IMR-90 (cell line): Measurements from ENCODE around the gene HYDIN. TPM values are rescaled to one million over a fixed set of nuclear protein-coding genes. Genes with fewer than 3 reads are reported as not detected.

ENCODE experiments used
- ATAC-seq: fragments of 200-7000 bp; cut with Tn5 transposase; 2 replicates; pipeline ENCODE4 v1.9.1; 2020; ENCODE audit warnings: low read depth, mild to moderate bottlenecking, moderate library complexity
- BruUV-seq: library from RNA; stranded (reverse); fragments of 400-500 nt; replicated peaks from 2 replicates; lab custom pipeline; 2021; lab: Mats Ljungman, UMichigan
- CTCF ChIA-PET: fragments of 300-600 bp; formaldehyde crosslinking; extraction: SDS; loops from one replicate; lab custom pipeline; 2021; ENCODE audit warnings: antibody characterized with exemption; lab: Yijun Ruan, JAX
- POLR2A ChIA-PET: fragments of 300-600 bp; sonication (Branson Sonifier 250); formaldehyde crosslinking; loops from one replicate; lab custom pipeline; 2022; ENCODE audit warnings: antibody characterized with exemption; ENCODE audit not compliant: unreplicated experiment; lab: Charles Lee
- DNase-seq: peaks from one replicate; pipeline ENCODE4 v3.0.0; 2013
- H2AFZ ChIP-seq: replicated peaks from 2 replicates; pipeline ENCODE3; 2013; ENCODE audit warnings: low read length, mild to moderate bottlenecking; ENCODE audit not compliant: poor library complexity
- H2AK5ac ChIP-seq: 2 replicates; pipeline ENCODE4 v1.6.1; 2013; ENCODE audit warnings: low read depth, low read length, inconsistent platforms
- H2AK9ac ChIP-seq: replicated peaks from 2 replicates; pipeline ENCODE3; 2013; ENCODE audit warnings: mild to moderate bottlenecking, low read depth, low read length, moderate library complexity; ENCODE audit not compliant: poor library complexity
- H2BK120ac ChIP-seq: 2 replicates; pipeline ENCODE4 v1.6.1; 2013; ENCODE audit warnings: low read depth, low read length, inconsistent platforms
- H2BK15ac ChIP-seq: 3 replicates; pipeline ENCODE4 v1.6.1; 2013; ENCODE audit warnings: low read depth, low read length, inconsistent platforms
- H2BK20ac ChIP-seq: 2 replicates; pipeline ENCODE4 v1.6.1; 2013; ENCODE audit warnings: low read depth, mild to moderate bottlenecking, inconsistent platforms, low read length, moderate library complexity
- H2BK5ac ChIP-seq: 2 replicates; pipeline ENCODE4 v1.6.1; 2013; ENCODE audit warnings: mild to moderate bottlenecking, low read depth, low read length, inconsistent platforms; ENCODE audit not compliant: poor library complexity, severe bottlenecking
- H3K14ac ChIP-seq: replicated peaks from 2 replicates; pipeline ENCODE4 v1.6.1; 2013; ENCODE audit warnings: low read depth, low read length, inconsistent platforms
- H3K18ac ChIP-seq: 2 replicates; pipeline ENCODE4 v1.6.1; 2013; ENCODE audit warnings: low read depth, low read length, control low read depth
- H3K23ac ChIP-seq: 2 replicates; pipeline ENCODE4 v1.6.1; 2013; ENCODE audit warnings: low read depth, low read length, inconsistent platforms
- H3K27ac ChIP-seq: 2 replicates; pipeline ENCODE4 v1.5.1; 2013; ENCODE audit warnings: mild to moderate bottlenecking, control low read depth, low read length; ENCODE audit not compliant: insufficient read depth
- H3K27me3 ChIP-seq: 2 replicates; pipeline ENCODE4 v1.6.1; 2013; ENCODE audit warnings: low read length; ENCODE audit not compliant: control insufficient read depth, insufficient read depth
- H3K36me3 ChIP-seq: 2 replicates; pipeline ENCODE4 v1.6.1; 2013; ENCODE audit warnings: low read length, mixed read lengths; ENCODE audit not compliant: control insufficient read depth, insufficient read depth
- H3K4ac ChIP-seq: 2 replicates; pipeline ENCODE4 v1.6.1; 2013; ENCODE audit warnings: low read depth, low read length, inconsistent platforms
- H3K4me1 ChIP-seq: 2 replicates; pipeline ENCODE4 v1.6.1; 2013; ENCODE audit warnings: low read length, mixed read lengths; ENCODE audit not compliant: control insufficient read depth, insufficient read depth
- H3K4me2 ChIP-seq: 2 replicates; pipeline ENCODE4 v1.6.1; 2013; ENCODE audit warnings: low read depth, mild to moderate bottlenecking, control low read depth, low read length, moderate library complexity
- H3K4me3 ChIP-seq: 2 replicates; pipeline ENCODE4 v1.5.1; 2013; ENCODE audit warnings: low read depth, mild to moderate bottlenecking, control low read depth, low read length, moderate library complexity; ENCODE audit not compliant: insufficient read depth
- H3K56ac ChIP-seq: 2 replicates; pipeline ENCODE4 v1.6.1; 2013; ENCODE audit warnings: low read length, inconsistent platforms; ENCODE audit not compliant: insufficient read depth; ENCODE audit errors: extremely low read depth
- H3K79me1 ChIP-seq, 2 experiments: 2 replicates each; pipeline ENCODE4 v1.6.1; 2013; ENCODE audit warnings: low read length in 2 of 2, inconsistent platforms in 1 of 2, low read depth in 1 of 2
- H3K9ac ChIP-seq: 2 replicates; pipeline ENCODE4 v1.6.1; 2013; ENCODE audit warnings: low read depth, low read length, control low read depth
- H3K9me1 ChIP-seq: 2 replicates; pipeline ENCODE4 v1.6.1; 2013; ENCODE audit warnings: low read length, inconsistent platforms; ENCODE audit not compliant: insufficient read depth
- H3K9me3 ChIP-seq: 2 replicates; pipeline ENCODE4 v1.6.1; 2013; ENCODE audit warnings: low read length; ENCODE audit not compliant: control insufficient read depth, insufficient read depth
- H4K20me1 ChIP-seq: 2 replicates; pipeline ENCODE4 v1.6.1; 2013; ENCODE audit warnings: low read length, inconsistent platforms; ENCODE audit not compliant: insufficient read depth
- H4K5ac ChIP-seq: 2 replicates; pipeline ENCODE4 v1.6.1; 2013; ENCODE audit warnings: mild to moderate bottlenecking, low read depth, low read length, control low read depth
- H4K8ac ChIP-seq, 2 experiments: 2 replicates each; pipeline ENCODE4 v1.6.1; 2013; ENCODE audit warnings: low read depth in 2 of 2, low read length in 2 of 2, control low read depth in 1 of 2, inconsistent platforms in 1 of 2
- H4K91ac ChIP-seq: 2 replicates; pipeline ENCODE4 v1.6.1; 2013; ENCODE audit warnings: low read depth, low read length, inconsistent platforms; ENCODE audit not compliant: insufficient read depth
- BHLHE40 ChIP-seq: fragments of 150-350 bp; IDR thresholded peaks from 2 replicates; pipeline ENCODE4 v1.6.1; 2016; ENCODE audit warnings: mild to moderate bottlenecking, low read depth, low read length
- CEBPB ChIP-seq: IDR thresholded peaks from 2 replicates; pipeline ENCODE4 v1.6.1; 2012; ENCODE audit warnings: low read depth, low read length, improper control_type of control experiment
- ELK1 ChIP-seq: fragments of 150-350 bp; IDR thresholded peaks from 2 replicates; pipeline ENCODE4 v1.6.1; 2016; ENCODE audit warnings: low read depth, mild to moderate bottlenecking, low read length, moderate library complexity, borderline replicate concordance
- FOS ChIP-seq: fragments of 150-350 bp; IDR thresholded peaks from 2 replicates; pipeline ENCODE4 v1.6.1; 2016; ENCODE audit warnings: low read depth, low read length
- MAFK ChIP-seq: IDR thresholded peaks from 2 replicates; pipeline ENCODE4 v1.6.1; 2012; ENCODE audit warnings: low read depth, low read length, improper control_type of control experiment
- MAZ ChIP-seq: IDR thresholded peaks from 2 replicates; pipeline ENCODE4 v1.6.1; 2012; ENCODE audit warnings: low read depth, mild to moderate bottlenecking, low read length, improper control_type of control experiment, moderate library complexity, borderline replicate concordance
- NFE2L2 ChIP-seq: fragments of 150-350 bp; IDR thresholded peaks from 2 replicates; pipeline ENCODE4 v1.6.1; 2016; ENCODE audit warnings: low read depth, mild to moderate bottlenecking, low read length
- RAD21 ChIP-seq: IDR thresholded peaks from 2 replicates; pipeline ENCODE4 v1.6.1; 2012; ENCODE audit warnings: low read length, improper control_type of control experiment
- RFX5 ChIP-seq: IDR thresholded peaks from 2 replicates; pipeline ENCODE4 v1.8.0; 2012; ENCODE audit warnings: low read depth, mild to moderate bottlenecking, low read length, moderate library complexity
- WGBS, 2 experiments: methylation state at CpG; one replicate each; pipeline versions ENCODE4 v1.1.5 to v1.1.7; 2013; ENCODE audit warnings: missing lambda C conversion rate in 2 of 2; ENCODE audit not compliant: insufficient read length in 1 of 2; ENCODE audit errors: extremely low coverage in 2 of 2; 5-methylcytosine and 5-hydroxymethylcytosine counted together
- dilution Hi-C: fragments of 300-500 bp; cut with HindIII; formaldehyde crosslinking; loops from one replicate; pipeline ENCODE4 v1.14.3; 2018; ENCODE audit warnings: low sequenced_read_pairs; ENCODE audit not compliant: unreplicated experiment
- in situ Hi-C: fragments of 300-500 bp; cut with MboI; formaldehyde crosslinking; loops from 3 replicates; pipeline ENCODE4 v1.14.3; 2019; ENCODE audit warnings: low sequenced_read_pairs, inconsistent platforms, mixed read lengths
- intact Hi-C: fragments of 100-400 bp; cut with micrococcal nuclease; formaldehyde crosslinking; loops from 2 replicates; pipeline ENCODE4 v1.10.0; 2022
- polyA plus RNA-seq, 3 experiments: library from polyadenylated mRNA; depleted of rRNA; stranded (reverse); fragments of >200 nt; gene quantifications; 2 replicates each; pipeline ENCODE4 v1.2.3, GENCODE V29; 2012; ENCODE audit warnings: low replicate concordance in 1 of 3
- total RNA-seq: library from RNA; depleted of rRNA; stranded (reverse); fragments of >200 nt; gene quantifications from 2 replicates; pipeline ENCODE4 v1.2.3, GENCODE V29; 2012

The HYDIN gene
- total and polyA plus RNA-seq, 2 of the 4 experiments (the other 2 are of a cell fraction) = 0.18 to 0.27 TPM

DNA sequence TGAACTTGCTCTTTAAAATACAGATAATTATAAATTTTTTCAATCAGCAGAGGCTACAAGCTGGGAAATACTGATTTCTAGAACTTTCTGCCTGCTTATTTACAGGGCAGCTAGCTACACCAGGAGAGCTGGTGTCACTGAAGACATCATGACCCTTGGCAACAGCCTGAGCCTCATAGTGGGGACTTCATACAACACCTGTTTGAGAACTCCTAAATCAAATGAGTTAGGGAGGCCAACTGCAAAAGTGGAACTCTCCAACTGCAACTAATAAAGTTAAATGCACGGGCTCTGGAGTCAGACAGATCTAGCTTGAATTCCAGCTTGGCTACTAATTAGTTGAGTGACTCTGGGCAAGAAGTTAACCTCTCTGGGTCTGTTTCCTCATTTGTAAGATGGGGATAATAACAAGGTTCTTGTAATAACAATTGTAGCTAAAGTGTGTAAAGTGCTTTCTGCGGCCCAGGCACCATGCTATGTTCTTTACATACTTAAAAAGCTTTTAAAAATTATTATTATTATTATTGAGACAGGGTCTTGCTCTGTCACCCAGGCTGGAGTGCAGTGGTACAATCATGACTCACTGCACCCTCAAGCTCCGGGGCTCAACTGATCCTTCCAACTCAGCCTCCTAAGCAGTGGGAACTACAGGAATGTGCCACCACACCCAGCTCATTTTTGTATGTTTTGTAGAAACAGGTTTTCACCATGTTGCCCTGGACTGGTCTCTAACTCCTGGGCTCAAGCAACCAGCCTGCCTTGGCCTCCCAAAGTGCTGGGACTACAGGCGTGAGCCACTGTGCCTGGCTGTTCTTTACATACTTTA is 462.9 kb downstream of the HYDIN start:
- TF ChIP-seq ELK1 (no peak), MAFK (no peak), NFE2L2 (no peak), MAZ (no peak), FOS (no peak), RAD21 (no peak), BHLHE40 (no peak), RFX5 (no peak), CEBPB (no peak)

More for the DNA sequence above, 462.9 kb downstream of the HYDIN start:
- Histone ChIP-seq H2AFZ (peak overlapping the region; percentile 8), H3K4me1 (peaks cover 7% of the 10 kb centered on the region), H3K79me1 (peaks cover 0 to 19% of the 10 kb centered on the region in 2 experiments; a peak in 1 of 4 replicates), H3K56ac (no peak overlapping the region), H4K5ac (peak overlapping the region; percentile 41; the same call in 1 of the 2 replicates), H3K9ac (no peak overlapping the region), H2BK20ac (peak overlapping the region; percentile 69), H2BK120ac (peak overlapping the region; percentile 51), H3K4me2 (no peak overlapping the region), H3K9me1 (peaks cover 7% of the 10 kb centered on the region), H3K4ac (peak overlapping the region; percentile 59), H3K36me3 (peaks cover 30% of the 10 kb centered on the region), H2BK5ac (peak overlapping the region; percentile 12), H3K14ac (peak overlapping the region; percentile 53), H4K91ac (peak overlapping the region; percentile 61; the same call in 1 of the 2 replicates), H2AK5ac (peak overlapping the region; percentile 79; the same call in 1 of the 2 replicates), H3K27me3 (no peaks in the 10 kb centered on the region), H2AK9ac (peak overlapping the region; percentile 13), H4K20me1 (no peaks in the 10 kb centered on the region; the same call in 1 of the 2 replicates), H3K4me3 (no peak overlapping the region), H3K27ac (no peak overlapping the region), H3K9me3 (no peaks in the 10 kb centered on the region), H2BK15ac (0 out of 3 replicates have a peak overlapping the region, but pooled peaks have one; percentile 62), H3K18ac (peak overlapping the region; percentile 50; the same call in 1 of the 2 replicates), H4K8ac (peak overlapping the region in 1 of 2 experiments; percentile 71; a peak in 2 of 4 replicates), H3K23ac (0 out of 2 replicates have a peak overlapping the region, but pooled peaks have one; percentile 19)
- ATAC-seq (peak; percentile 38), DNase-seq (no peak)
- intact Hi-C loops (no loop called here), dilution Hi-C loops (loop anchor here (10.0 kb wide), 1 partner anchor 93 kb away; no protein-coding TSS in a partner anchor), in situ Hi-C loops (loop anchor here (5.0 kb wide), 1 partner anchor 85 kb away; no protein-coding TSS in a partner anchor)
- ChIA-PET POLR2A (no interaction called here), CTCF (no interaction called here)
- BruUV-seq = no TSS peak
- no CpG with 5 or more reads among the region's 4 CpGs for whole genome bisulfite sequencing, 2 experiments
